Measurements from ENCODE around the gene ITCH.

DNA sequence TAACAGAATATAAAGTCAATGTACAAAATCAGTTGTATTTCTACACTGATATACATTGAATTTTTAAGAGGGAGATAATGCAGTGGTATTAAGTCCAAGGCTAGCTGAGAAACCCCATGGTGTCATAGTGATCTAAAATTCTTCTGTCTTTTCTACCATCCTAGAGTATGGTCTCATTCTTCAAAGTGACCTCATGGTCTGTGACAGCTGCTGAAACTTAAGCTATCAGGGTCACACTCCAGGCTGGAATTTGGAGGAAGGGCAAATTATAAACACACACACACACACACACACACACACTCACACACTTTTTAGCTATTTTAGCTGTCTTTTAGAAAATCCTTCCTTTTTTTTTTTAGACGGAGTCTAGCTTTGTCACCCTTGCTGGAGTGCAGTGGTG, 105.9 kb downstream of the ITCH start:
- TF ChIP-seq, protein P1, sequence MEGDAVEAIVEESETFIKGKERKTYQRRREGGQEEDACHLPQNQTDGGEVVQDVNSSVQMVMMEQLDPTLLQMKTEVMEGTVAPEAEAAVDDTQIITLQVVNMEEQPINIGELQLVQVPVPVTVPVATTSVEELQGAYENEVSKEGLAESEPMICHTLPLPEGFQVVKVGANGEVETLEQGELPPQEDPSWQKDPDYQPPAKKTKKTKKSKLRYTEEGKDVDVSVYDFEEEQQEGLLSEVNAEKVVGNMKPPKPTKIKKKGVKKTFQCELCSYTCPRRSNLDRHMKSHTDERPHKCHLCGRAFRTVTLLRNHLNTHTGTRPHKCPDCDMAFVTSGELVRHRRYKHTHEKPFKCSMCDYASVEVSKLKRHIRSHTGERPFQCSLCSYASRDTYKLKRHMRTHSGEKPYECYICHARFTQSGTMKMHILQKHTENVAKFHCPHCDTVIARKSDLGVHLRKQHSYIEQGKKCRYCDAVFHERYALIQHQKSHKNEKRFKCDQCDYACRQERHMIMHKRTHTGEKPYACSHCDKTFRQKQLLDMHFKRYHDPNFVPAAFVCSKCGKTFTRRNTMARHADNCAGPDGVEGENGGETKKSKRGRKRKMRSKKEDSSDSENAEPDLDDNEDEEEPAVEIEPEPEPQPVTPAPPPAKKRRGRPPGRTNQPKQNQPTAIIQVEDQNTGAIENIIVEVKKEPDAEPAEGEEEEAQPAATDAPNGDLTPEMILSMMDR (IDR thresholded peaks at IDR 0.05; ENCODE audit: borderline replicate concordance, extremely low read depth, low read length, poor library complexity, severe bottlenecking), result no peak
- TF ChIP-seq EZH2 (IDR thresholded peaks at IDR 0.05; ENCODE audit: borderline replicate concordance, low read depth, low read length, severe bottlenecking), result no peak
